ENCODE measurements around the gene ZCCHC9. TPM values are rescaled to one million over a fixed set of nuclear protein-coding genes. Genes with fewer than 3 reads are reported as not detected.
"Not testable (repeated sequence)": the region's sequence is repeated elsewhere in the genome, so short reads cannot be mapped to it uniquely, and the experiment has no call there.

Gene ZCCHC9, protein sequence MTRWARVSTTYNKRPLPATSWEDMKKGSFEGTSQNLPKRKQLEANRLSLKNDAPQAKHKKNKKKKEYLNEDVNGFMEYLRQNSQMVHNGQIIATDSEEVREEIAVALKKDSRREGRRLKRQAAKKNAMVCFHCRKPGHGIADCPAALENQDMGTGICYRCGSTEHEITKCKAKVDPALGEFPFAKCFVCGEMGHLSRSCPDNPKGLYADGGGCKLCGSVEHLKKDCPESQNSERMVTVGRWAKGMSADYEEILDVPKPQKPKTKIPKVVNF
- polyA plus RNA-seq (ENCODE audit: insufficient read length) = 27.2 TPM

DNA sequence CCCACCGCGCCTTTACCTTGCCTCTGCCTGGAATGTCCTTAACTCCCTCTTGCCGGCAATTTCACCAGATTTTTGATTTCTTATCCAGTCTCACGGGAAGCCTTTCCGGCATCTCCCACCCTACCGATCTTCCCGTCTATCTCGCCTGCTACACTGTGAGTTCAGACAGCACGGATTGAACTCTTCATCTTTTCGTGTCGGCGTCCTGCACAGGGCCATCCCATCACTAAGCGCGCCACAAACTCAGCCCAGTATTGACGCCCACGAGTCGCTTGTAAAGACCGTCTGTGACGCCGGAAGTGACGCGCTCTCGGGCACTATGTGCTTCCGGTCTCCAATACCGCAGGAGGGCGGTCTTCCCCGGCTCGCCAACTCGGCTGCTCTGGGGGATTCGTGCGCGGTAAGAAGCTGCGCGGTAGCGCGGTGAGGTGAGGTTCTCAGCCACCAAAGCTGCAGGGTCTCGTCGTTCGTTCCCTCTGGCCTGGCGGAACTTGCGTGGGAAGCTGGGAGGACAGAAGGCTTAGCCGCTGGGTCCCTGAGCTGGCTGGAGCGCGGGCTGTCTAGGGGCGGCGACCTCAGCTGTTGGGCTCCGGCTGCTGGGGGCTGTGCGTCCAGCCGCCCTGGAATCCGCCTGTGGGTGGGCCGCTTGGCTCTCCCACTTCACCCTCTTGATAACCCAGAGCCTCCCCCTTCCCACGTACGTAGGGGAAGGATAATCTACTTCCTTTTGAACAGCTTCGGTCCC is at the start of gene ZCCHC9:
Gene ZCCHC9, plus strand, starts transcription at position 317 of the 745 bp plus-strand sequence. CDS start 3,171 bp downstream, outside the sequence.
- peak; percentile 91 for DNase-seq (ENCODE audit: low read depth)

DNA sequence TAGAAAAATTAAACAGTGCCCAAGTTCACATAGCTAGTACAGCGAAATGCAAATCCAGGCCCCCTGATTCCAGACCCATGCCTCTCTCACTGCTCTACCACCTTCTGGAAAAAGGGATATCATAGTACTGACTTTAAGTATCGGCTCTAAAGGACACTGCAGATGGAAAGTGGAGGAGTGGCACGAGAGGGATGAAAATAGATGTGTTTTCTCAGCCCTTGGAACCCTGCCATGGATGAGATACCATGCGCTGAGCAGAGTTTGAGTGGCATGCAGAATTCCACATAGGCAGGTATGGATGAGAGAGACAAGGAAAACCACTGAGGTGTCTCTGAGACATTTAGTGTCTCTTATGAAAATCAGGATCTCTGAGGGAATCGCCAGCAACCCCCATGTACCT is 49.5 kb upstream of the ZCCHC9 start:
- no peak for DNase-seq (ENCODE audit: low read depth)

DNA sequence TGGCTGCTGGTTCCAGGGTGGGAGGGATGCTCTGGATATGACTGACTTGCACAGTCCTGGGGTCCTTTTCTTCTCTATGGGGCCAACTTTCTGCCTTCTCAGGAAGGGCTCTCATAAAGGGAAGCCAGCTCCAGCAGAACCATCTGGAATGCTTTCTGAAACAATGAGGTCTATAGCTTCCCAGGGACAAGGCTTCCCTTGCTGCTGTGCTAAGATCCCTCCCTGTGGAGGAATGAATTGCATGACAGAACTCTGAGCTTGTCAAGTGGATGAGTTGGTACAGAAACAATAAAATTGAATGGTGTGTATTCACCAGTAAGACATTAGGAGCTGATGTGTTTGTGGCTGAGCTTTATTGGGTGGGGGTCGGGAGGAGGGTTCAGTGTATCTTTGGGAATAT is 48.5 kb upstream of the ZCCHC9 start:
- no peak for DNase-seq (ENCODE audit: low read depth)

DNA sequence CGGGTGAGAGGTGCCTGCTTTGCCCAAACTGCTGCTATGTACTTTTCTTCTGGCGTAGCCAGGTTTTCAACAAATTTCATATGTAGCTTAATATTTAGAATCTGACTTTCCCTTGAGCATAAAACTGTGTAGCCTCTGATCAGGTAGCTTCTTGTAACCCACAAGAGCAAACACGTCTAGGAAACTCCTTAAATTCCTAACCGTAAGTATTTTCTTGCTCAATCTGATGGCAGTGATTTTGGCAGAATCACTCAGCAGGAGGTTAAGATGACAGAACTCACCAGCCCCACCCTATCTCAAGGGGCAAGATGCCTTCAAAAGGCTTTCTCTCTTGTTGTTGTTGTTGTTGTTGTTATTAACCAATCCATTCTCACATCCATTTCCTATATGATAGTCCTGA is 47.5 kb upstream of the ZCCHC9 start:
- DNase-seq (ENCODE audit: low read depth) = no peak

DNA sequence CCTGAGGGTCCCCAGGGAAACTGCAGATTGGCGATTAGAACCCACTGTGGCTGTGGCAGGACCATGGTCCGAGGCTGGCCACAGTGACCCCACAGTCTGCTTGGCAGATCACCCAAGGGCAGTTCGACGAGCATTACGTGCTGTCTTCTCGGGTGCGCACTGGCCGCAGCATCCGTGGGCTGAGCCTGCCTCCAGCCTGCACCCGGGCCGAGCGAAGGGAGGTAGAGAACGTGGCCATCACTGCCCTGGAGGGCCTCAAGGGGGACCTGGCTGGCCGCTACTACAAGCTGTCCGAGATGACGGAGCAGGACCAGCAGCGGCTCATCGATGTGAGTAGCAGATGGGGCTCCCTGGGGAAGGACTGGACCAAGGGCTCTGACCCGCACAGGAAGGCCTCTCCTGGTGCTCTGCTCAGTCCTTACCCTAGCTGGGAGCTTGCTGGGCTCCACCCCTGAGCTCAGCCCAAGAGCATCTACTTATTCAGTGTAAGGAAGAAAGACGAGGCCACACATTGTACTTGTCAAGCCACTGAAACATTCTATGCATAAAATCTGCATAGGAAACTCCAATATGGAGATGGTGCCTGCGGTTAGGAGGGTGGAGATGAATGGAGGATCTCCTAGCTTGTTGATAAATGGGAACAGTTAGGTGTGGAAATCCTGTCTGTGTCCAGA is 46.4 kb upstream of the ZCCHC9 start:
- DNase-seq (ENCODE audit: low read depth) = no peak

DNA sequence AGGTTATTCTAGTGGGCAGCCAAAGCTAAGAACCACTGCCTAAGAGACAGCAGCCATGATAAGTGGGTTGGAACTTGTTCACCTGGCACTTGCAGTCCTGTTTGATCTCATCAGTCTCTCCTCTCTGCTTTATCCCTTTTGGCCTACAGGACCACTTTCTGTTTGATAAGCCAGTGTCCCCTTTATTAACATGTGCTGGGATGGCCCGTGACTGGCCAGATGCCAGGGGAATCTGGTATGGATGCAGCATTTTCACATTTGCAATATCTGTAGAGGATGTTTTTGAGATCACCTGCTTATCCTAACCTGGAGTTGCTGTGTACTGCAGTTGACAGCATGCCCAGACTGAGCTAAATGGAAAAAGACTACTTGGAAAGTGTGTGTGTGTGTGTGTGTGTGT is 44.6 kb upstream of the ZCCHC9 start:
- DNase-seq (ENCODE audit: low read depth) = no peak

DNA sequence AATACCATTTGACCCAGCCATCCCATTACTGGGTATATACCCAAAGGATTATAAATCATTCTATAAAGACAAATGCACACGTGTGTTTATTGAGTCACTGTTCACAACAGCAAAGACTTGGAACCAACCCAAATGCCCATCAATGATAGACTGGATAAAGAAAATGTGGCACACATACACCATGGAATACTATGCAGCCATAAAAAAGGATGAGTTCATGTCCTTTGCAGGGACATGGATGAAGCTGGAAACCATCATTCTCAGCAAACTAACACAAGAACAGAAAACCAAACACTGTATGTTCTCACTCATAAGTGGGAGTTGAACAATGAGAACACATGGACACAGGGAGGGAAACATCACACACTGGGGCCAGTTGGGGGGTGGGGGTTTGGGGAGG is 38.6 kb upstream of the ZCCHC9 start:
- DNase-seq (ENCODE audit: low read depth) = not testable (repeated sequence)

DNA sequence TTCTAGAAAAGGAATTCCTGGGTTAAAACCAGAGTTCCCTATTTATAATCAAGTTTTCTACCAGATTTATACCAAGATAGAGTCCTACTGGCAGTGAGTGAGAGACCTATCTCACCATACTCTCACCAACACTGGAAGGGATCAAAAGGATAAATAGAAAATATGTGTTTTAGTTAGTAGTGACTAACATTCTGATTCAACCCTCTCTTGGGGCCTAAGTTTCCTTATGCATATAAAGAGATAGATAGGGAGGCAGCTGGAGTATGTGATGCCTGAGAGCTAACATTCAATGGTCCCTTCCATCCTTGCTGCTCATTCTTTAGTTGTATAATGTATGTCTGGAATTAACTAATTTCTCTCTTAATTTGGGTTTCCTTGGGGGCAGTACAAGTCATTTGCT is 36.3 kb upstream of the ZCCHC9 start:
- no peak for DNase-seq (ENCODE audit: low read depth)

DNA sequence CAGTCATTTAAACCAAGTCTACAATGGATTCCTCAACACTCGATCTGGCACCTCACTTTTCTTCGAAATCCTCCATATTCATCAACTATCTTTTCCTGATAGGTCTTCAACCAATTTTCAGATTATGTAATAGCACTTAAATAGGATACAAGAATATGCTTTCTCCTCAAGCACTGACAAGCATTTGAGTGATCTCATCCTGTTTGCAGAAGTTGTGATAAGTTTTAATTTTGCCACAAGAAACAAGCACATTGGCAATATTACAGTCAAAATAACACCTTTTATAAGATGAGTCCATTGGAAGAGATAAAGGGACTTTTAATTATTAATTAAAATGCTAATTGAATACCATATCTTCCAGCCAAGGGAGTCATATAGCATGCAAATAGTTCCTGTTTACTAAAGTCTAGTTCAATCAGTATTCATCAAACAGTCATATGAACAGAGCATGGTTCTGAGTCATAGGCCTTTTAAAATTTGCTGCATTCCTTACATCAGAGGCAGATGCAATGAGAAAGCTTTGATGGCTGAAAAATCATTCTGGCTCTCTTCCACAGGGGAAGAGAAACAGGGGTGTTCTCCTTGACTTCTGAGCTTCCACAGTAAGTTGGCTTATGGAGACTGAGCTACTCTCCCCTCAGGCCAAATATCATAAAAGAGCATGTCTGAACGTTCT is 32.7 kb upstream of the ZCCHC9 start:
- no peak for DNase-seq (ENCODE audit: low read depth)

DNA sequence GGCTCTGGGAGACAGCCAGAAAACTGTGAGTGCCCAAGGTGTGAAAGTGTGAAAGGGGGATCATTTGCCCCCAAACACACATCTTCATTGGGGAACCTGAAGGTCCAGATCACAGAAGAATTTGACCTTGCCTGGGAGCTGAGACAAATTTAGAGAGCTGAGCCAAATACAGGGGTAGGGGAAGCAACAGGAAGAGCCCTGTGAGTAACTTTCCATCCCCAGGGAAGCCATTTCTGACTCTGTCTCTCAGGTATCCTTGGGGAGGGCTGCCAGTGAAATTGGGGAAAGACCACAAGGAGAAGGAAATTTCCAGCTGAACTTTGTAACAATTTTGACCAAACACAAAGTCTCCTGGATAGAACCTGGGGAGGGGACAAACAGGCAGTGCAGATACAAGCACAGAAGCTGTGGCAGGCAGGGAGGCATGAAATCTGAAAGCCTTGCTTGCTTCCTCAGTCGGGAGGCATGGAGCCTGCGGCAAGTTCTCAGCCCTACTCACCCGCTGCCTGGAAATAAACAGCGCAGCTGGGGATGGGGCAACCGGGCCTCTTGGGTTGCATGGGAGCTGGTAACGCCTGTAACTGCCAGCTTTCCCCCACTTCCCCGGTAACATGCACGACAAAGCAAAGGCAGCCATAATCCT is 31.5 kb upstream of the ZCCHC9 start:
- DNase-seq (ENCODE audit: low read depth) = no peak

DNA sequence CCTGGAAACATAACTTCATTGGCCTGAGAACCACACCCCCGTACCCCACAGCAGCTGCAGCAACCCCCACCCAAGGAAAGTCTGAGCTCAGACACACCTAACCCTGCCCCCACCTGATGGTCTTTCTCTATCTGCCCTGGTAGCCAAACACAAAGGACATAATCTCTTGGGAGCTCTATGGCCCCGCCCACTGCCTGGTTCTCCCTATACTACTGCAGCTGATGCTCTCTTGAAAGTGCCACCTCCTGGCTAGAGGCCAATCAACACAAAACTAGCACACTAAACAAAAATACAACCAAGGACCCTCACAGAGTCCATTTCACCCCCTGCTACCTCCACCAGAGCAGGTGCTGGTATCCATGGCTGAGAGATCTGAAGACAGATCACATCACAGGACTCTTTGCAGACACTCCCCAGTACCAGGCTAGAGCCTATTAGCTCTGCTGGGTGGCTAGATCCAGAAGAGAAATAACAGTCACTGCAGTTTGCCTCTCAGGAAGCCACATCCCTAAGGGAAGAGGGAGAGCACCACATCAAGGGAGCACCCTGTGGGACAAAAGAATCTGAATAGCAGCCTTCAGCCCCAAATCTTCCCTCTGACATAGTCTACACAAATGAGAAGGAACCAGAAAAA is 30.9 kb upstream of the ZCCHC9 start:
- DNase-seq (ENCODE audit: low read depth) = not testable (repeated sequence)

DNA sequence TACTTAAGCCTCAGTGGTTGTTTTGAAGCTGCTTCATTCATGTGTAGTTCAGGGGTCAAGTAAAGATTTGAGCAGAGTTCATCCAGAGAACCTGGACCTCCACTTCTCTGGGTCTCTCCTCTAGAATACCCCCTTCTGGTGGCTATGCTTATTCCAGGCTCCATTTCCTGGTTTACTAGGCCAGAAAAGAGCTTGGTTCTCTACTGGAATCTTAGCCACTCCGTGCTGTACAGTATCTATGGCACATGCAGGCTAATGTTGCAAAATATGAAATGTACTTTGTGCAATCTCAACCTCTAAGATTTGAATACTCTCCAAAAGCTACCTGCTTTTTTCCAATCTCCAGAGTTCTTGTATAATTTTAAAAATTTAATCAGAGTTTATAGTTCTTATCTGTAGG is 17.4 kb upstream of the ZCCHC9 start:
- DNase-seq (ENCODE audit: low read depth) = no peak

DNA sequence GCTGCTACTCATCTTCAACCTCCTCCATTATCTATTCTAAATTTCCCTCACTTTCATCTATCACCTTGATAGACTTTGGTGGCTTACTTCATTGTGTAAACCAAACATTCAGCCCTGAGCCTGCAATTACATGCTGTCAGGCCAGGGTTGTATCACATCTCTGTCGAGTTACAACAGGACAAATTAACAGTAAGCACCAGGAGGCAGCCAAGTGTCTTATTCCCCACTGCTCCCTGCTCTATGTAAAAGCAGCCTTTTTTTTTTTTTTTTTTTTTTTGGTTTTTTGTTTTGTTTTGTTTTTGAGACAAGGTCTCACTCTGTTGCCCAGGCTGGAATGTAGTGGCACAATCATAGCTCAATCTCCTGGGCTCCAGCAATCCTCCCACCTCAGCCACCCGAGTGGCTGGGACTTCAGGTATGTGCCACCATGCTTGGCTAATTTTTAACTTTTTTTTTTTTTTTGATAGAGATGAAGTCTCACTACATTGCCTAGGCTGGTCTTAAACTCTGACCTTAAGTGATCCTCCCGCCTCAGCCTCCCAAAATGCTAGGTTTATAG is 15.2 kb upstream of the ZCCHC9 start:
- DNase-seq (ENCODE audit: low read depth) = no peak

DNA sequence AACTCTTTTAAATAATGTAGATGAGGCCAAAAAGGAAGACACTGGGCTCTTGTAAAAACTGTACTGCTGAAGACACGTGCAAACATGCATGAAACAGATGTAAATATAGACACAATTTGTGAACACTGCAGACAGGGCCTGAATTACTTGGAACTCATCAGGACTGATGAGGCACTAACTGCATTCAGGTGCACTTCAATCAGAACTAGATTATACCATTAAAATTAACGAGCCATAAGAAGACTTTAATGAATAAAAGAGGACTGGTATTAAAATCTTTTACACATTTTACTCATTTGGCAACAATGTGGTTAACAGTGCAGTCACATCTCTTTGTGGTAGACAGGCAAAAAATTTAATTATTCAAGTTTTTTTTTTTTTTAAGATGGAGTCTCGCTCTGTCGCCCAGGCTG is 13.4 kb upstream of the ZCCHC9 start:
- no peak for DNase-seq (ENCODE audit: low read depth)

DNA sequence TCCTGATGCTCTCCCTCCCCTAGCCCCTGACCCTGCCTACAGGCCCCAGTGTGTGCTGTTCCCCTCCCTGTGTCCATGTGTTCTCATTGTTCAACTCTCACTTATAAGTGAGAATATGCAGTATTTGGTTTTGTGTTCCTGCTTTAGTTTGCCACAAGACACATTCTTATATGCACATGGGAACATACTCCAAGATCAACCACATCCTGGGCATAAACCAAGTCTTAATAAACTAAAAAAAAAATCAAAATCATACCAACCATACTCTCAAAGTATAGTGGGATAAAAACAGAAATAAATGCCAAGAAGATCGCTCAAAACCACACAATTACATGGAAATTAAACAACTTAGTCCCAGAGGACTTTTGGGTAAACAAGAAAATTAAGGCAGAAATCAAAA is 11.2 kb upstream of the ZCCHC9 start:
- no peak for DNase-seq (ENCODE audit: low read depth)

DNA sequence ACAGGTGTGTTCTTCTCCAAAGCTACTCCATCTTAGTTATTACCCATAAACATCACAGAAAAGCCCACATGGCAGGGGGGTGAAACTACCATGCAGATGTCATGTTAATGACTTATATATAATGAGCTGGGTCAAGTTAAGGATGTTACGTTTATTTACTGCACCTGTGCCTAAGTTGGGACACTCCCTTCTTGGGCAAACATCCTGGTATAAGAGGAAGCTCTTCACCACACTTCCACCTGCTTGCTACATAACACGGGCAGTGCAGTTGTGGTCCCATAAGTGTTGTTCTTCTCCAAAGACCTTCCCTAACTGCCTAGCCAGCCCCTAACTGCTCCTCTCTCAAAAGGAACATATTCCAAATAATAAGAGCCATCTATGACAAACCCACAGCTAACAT is 9.3 kb upstream of the ZCCHC9 start:
- no peak for DNase-seq (ENCODE audit: low read depth)

DNA sequence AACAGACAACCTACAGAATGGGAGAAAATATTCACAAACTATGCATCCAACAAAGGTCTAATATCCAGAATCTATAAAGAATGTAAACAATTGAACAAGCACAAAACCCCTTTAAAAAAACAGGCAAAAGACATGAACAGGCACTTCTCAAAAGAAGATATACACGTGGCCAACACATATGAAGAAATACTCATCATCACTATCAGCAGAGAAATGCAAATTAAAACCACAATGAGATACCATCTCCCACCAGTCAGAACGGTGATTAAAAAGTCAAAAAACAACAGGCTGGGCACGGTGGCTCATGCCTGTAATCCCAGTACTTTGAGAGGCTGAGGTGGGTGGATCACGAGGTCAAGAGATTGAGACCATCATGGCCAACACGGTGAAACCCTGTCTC is 7.4 kb upstream of the ZCCHC9 start:
- DNase-seq (ENCODE audit: low read depth) = not testable (repeated sequence)

DNA sequence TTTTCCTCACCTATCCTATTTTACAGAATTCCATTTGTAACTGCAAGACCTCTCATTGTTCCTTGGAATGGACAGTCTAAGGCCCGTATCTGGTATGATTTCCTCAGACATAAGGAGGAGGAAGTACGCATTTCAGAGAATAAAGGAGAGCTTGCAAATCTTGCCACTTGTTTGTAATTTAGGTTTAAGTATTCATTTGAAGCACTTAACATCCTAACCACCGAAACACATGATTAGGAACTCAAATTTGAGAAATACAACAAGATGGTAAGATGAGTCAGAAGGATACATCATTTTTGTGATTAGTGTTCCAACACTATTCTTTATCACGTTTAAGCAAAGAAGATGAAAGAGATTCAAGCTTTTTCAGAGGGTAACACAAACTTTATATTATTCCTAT is 3.9 kb upstream of the ZCCHC9 start:
- DNase-seq (ENCODE audit: low read depth) = no peak

DNA sequence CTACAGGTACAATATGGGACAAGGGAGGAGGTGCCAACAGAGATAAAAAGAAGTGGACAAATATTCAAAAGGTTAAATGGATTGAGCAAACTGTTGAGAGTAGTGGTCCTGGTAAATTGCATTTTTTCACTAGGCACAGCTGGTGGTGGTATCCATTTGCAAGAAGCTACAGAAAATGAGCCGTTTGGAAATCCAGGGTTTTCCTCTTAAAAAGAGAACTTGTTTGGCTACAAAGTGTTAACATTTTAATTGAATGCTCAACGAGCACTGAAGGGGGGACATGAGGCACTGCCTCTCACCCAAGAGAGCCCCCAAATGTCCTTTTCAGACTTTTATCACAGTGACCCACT is 491 bp upstream of the ZCCHC9 start:
- DNase-seq (ENCODE audit: low read depth) = no peak

DNA sequence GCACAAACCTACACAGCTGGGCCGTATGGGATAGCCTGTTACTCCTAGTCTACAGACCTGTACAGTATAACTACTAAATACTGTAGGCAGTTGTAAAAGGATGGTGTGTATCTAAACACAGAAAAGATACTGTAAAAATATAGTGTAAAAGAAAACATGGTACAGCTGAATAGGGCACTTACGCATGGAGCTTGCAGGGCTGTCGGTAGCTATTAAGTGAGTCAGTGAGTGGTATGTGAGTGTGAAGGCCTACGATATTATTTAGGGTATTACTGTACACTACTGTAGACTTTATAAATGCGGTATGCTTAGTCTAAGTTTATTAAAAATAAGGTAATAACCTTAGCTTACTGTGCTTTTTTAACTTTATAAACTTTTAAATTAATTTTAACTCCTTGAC is 1.2 kb downstream of the ZCCHC9 start:
- no peak for DNase-seq (ENCODE audit: low read depth)

DNA sequence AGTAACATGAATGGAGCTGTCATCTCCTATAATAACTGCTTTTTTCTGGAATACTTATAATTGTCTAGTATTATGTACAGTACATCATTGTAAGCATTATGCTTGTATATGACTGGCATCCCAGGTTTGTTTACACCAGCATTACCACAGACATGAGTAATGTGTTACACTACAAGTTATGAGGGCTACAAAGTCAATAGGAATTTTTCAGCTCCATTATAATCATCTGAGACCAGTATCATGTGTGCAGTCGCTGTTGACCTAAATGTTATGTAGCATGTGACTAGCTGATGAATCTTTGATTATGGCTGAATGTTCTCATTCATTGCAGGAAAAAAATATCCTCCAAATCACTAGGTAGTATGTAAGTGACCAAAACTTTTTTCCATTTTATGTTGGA is 2.2 kb downstream of the ZCCHC9 start:
- DNase-seq (ENCODE audit: low read depth) = no peak

Measured in forelimb muscle (tissue), 1 donor.